NK-92 (cell line): ENCODE measurements around the gene UBE2J2.

ENCODE experiments used
- DNase-seq: peaks from one replicate; lab custom pipeline; 2025; ENCODE audit not compliant: unreplicated experiment; lab: John Stamatoyannopoulos, UW

The UBE2J2 gene

GRCh38 chr1:1309251-1310108 lies 35.8 kb upstream of the UBE2J2 start:
- no peak for DNase-seq

DNA sequence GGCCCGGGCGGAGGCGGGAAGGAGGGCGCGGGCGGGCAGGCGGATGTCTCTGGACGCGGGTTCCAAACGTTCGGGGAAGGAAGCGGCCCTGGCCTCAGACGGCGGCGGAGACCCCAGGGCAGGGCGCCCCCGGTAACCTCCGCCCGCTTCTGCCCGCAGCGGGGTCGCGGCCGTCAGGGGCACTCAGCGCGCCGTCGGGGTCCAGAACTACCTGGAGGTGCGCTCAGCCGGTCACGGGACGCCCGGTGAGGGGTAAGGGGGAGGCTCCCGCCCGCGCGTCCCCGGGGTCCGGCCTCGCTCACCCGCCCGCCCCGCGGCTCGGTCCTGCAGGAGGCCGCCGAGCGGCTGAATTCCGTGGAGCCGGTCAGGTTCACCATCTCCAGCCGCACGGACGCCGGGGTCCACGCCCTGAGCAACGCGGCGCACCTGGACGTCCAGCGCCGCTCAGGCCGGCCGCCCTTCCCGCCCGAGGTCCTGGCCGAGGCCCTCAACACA lies 35.1 kb upstream of the UBE2J2 start:
- DNase-seq, result no peak

- DNase-seq, result peak; percentile 39
Observed at GRCh38 chr1:1307923-1308755, 34.5 kb upstream of the UBE2J2 start, which contains the start of the genes ACAP3 and PUSL1. Gene ACAP3 (minus strand): TSS chr1:1307930. CDS start chr1:1307815, 115 bp downstream. Gene PUSL1 (plus strand): TSS chr1:1308597. CDS start chr1:1308644, 47 bp downstream.

GRCh38 chr1:1307261-1307922 lies 33.7 kb upstream of the UBE2J2 start:
- no peak for DNase-seq

GRCh38 chr1:1306661-1307260 lies 33.1 kb upstream of the UBE2J2 start:
- no peak for DNase-seq

GRCh38 chr1:1306070-1306660 lies 32.5 kb upstream of the UBE2J2 start:
- no peak for DNase-seq

DNA sequence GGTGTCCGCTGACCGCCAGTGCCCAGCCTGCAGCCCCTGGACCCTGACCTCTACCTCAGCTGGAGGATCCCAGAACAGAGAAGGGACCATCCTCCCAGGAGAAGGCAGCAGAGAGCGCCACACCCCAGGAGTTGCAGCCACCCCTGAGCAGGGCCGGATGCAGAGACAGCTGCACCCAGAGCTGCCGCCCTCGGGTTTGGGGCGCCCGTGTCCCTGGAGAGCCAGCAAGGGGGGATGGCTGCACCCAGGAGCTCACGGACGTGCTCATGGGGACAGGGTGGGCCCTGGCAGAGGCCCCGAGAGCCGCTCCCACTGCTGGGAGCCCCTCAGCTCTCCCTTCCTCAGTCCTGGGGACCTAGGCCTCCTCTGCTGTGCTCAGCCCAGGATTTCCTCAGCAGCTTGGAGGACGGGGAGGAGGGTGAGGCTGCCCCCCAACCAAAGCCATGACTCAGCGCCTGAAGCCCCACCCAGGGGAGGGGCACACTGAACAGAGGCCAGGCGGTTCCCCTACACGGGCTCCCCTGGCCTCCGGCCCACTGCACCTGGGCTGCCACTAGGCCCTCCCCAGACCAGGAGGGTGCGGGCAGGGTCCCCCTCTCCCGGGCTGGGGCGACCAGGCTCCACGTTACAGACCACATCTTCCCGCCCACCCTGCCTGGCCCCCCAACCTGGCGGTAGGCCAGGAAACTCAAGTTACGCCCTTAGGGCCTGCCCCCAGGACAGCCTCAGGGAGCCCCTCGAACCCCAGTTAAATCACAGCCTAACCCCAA lies 31.8 kb upstream of the UBE2J2 start:
- no peak for DNase-seq

DNA sequence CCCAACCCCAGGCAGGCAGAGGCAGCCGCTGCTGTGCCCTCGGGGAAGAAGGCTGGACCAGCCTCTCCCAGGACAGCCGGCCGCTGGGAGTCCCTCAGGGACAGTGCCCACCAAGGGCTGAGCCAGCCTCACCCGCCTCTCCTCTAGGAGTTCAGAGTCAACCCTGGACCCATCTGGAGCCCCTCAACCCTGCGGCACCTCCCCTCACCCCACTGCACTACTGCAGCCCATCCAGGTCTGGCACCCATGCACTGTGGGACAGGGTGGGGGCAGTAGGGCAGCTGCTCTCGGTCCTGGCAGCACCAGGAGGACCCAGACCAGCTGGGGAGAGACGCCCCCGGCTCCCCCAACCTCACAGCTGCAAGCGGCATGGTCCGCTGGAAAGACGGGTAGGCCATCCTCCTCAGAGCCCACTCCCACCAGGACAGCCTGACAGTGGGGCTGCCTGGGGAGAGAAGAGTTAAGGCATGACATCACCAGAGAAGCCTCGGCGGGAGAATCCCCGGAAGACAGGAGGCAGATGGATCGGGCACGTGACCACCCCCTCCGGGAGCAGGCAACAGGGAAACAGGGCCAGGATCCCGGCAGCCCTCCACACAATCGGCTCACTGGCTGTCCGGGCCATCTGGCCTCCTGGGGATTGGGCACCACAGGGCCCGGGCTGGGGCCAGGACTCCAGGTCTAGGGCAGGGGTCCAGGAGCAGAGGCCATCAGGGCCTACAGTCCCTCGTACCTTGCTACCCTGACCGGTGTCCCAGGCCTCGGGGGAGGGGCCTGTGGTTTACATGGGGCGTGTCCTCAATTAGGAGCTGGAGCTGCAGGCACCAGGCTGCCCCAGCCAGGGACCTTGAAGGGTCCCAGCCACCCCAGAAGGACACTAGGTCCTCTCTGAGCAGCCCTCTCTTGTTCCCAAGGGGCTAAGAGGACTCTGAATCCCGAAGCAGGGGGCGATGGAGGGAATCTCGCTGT lies 31.0 kb upstream of the UBE2J2 start:
- no peak for DNase-seq

DNA sequence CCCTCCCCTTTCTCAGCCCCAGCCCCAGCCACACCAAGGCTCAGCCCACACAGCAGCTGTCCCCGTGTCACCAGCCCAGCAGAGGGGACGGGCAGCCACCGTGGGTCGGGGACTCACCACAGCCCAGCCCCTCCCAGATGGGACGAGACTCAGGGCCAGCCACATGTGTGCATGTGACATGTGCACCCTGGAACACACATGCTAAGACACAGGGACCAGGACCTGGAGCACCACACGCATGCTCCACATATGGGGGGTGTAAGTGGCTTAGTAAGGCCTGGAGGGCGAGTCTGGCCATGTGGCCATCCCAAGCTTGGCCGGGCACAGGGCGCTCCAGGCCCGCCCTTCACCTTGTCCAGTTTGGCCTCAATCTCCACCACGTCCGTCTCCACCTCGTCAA lies 30.1 kb upstream of the UBE2J2 start:
- no peak for DNase-seq

DNA sequence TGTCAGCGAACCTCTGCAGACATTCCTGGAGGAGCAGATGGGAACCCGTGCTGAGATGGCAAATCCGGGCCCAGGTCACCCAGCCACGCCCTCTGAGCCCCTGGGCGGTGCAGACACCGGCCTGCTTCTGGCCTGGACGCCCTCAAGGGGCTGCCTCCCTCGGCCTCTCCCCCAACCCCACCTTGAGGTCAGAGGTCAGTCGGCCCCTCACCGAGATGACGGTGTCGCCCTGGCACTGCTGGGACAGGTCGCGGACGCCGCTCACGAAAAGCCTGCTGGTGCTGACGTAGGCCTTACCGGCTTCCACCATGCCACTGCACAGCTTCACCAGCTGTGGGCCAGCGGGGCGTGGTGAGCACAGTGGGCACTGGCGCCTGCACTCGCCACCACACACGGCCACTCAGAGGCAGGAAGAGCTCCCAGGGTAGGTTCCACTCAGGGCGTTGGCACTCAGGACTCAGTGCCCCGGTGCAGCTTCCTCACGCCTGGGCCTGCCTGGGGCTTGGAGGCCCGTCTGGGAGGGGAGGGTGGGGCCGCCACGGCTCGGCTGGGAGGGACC lies 29.4 kb upstream of the UBE2J2 start:
- no peak for DNase-seq

DNA sequence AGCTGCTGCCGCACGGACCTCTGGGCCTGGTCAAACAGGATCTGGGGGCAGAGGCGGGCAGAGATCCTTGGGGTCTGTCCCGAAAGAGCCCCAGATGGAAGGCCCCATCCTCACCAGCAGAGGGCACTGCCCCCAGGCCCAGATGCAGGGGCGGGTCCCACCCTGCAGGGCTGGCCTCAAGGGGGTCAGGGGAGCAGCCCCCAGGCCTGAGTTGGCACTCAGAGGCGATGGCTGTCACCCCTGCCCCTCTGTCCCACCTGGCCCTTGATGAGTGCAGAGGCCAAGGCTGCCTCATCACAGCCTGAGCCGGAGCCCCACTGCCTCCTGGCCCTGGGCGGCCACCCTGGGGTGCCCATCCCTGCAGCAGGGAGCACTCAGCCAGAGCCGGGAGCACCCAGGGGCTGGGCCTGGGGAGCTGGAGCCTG lies 28.4 kb upstream of the UBE2J2 start:
- DNase-seq, result no peak

DNA sequence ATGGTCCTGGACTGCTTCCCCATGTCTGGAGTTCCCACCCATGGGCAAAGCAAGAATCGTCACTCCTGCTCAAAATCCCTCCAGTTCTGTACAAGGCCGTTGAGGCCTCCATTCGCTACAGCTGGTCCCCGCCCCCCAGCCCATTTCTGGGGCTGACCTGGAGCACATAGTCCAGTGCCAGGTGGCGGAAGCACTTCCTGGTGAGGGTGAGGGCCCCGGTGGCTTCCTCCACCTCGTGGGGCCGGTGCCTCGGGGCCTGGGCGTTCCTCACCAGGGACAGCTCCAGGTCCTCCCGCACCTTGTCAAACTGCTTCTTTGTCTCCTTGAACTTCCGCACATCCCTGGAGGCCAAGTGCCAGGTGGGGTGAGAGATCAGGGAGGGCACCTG lies 26.7 kb upstream of the UBE2J2 start:
- DNase-seq, result no peak

DNA sequence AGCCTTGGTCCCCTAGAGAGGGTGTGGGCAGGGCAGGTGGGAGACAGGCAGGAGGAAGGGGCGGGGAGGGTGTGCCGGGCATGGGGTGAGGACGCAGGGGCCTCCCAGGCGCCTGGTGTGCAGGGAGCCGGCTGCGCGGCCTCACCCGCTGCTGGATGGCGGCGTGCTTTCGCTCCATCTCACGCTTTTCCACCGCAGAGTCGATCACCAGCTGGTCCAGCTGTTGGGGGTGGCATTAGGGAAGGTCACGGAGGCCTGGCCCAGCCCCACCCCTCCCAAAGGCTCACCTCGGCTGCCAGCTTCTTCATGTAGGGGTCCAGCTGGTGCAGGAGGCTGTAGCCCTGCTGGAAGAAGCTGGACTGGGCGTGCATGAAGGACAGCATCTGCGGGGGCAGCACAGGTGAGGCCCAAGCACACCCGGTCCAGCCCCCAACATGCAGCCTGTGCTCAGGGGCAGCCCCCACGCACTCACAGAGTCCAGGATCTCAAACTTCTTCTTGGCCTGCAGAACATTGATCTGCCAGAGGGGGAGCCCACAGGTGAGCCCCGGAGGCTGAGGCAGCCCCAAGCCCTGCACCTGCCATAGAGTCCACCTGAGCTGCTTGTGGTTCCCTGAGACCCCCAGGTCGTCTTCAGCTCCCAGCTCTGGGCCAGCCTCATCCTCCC lies 26.2 kb upstream of the UBE2J2 start:
- no peak for DNase-seq

- DNase-seq, result no peak
Observed at GRCh38 chr1:1298861-1299685, 25.4 kb upstream of the UBE2J2 start.

DNA sequence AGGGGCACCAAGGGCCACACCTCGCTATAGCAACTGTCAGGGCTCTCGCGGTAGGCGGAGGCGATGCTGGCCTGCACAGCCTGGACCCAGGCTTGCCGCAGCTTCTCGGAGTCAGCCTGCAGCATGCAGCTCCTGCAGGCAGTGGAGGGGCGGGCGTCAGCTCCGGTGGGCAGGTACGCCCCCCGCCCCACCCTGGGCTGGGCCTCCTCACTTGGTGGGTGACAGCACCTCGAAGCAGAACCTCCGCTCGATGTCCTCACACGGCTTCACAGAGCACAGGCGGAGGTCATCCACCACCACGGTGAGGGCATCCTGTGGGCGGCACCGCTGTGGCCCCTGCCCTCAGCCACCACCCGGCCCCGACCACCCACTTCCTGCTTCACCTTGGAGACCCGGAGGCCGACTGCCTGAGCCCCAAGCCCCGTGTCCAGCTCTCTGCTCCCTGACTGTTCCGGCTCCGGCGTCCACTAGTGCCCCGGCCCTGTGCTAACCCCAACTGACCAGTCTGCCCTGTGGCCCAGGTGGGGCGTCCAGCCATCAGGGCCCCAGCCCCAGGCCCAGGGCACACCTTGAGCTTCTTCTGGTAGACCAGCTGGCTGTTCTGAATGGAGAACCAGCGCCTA lies 24.3 kb upstream of the UBE2J2 start:
- no peak for DNase-seq
